HFFc6 (cell line): ENCODE measurements around the gene PFKP. TPM values are rescaled to one million over a fixed set of nuclear protein-coding genes. Genes with fewer than 3 reads are reported as not detected.

Experiments
- DNase-seq: peaks from one replicate; pipeline ENCODE4 v3.0.0-alpha.2; 2018
- H3K27ac Mint-ChIP-seq: 2 replicates; pipeline ENCODE4 v1.8.0; 2020; ENCODE audit warnings: mild to moderate bottlenecking, mixed read lengths
- H3K27me3 Mint-ChIP-seq: 2 replicates; pipeline ENCODE4 v1.8.0; 2021; ENCODE audit warnings: mild to moderate bottlenecking, moderate library complexity, mixed read lengths; ENCODE audit not compliant: insufficient read depth
- H3K36me3 Mint-ChIP-seq: 2 replicates; pipeline ENCODE4 v1.8.0; 2021; ENCODE audit warnings: low read depth, mixed read lengths
- H3K4me1 Mint-ChIP-seq: 2 replicates; pipeline ENCODE4 v1.8.0; 2020; ENCODE audit warnings: low read depth, mixed read lengths
- H3K4me3 Mint-ChIP-seq: 2 replicates; pipeline ENCODE4 v1.8.0; 2020; ENCODE audit warnings: mild to moderate bottlenecking, moderate library complexity, mixed read lengths
- H3K9me3 Mint-ChIP-seq: 2 replicates; pipeline ENCODE4 v1.8.0; 2020; ENCODE audit warnings: mild to moderate bottlenecking, mixed read lengths
- CTCF ChIP-seq: fragments of 200-600 bp; sonication (generic); IDR thresholded peaks from 2 replicates; pipeline ENCODE4 v1.5.0; 2021; ENCODE audit warnings: antibody characterized with exemption, mild to moderate bottlenecking
- total RNA-seq, 6 experiments: library from RNA; stranded (reverse); fragmentation: NEBNext Ultra II Directional; extraction: Animal tissue kit (Norgen Biotek cat#: 25700); gene quantifications; 2 replicates in 1 of 6; 3 replicates in 5 of 6; pipeline ENCODE4 v1.2.3, GENCODE V29; 2021

The PFKP gene
- total RNA-seq, 6 experiments from 2014 or later = 131 to 173 (median 161) TPM

DNA sequence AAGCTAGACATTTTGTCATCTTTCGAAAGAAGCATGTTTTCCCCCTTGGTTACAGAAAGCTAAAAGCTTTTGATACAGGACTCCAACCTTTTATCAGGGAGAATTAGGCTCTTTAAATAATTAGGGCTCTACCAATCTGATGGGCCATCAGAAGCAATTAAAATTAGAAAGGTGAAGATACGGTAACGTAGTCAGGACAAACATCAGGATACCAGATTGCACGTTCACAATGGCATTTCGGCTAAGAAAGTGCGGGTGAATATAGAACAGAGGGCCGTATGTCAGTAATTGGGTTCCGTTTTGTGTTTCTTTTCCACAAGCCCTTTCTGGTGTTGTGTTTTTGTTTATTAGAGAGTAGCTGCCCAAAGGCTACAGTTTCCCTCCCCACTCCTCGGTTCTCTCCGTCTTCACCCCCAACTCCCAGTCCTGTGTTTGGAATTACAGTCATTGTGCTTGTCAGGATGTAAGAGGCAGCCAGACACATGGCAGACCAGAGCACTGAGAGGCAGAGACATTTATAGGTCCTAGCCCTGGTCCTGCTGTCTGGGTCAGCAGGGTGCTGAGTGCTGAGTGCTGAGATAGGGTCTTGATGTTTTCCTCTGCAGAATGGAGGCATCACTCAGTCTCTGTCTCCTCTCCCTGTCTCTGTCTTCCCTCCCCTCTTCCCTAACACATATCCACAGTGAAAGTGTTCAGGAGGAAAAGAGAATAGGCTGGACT lies 5.5 kb downstream of the PFKP start:
- Mint-ChIP-seq H3K27me3 (no peaks in the 10 kb centered on the region; the same call in 1 of the 2 replicates), H3K4me1 (peaks cover 69% of the 10 kb centered on the region), H3K9me3 (no peaks in the 10 kb centered on the region), H3K27ac (peak overlapping the region; percentile 37), H3K36me3 (peaks cover 34% of the 10 kb centered on the region), H3K4me3 (no peak overlapping the region)
- TF ChIP-seq CTCF = no peak
- no peak for DNase-seq

DNA sequence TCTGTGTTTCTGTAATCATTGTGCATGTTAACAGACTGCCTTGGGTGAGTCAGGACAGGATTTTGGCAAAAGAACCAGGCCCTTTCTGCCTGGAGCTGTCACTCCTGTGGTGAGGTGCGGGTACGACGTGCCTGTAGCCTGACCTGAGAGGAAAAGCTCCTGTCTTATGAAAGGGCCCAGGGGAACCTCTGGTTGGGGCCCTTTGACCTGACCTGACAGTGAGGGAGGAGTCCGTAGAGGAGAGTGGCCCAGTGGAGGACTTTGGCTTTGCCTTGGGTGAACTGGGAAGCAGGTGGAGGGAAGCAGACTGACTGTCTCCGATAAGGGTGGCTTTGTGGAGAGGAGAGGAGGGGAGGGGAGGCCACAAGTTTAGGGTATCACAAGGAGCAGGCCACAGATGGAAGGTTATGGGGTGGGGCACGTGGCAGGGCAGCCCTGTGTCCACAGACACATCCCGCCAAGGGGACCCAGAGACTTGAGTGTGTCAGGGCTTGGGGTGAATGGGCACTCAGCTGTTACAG lies 6.9 kb downstream of the PFKP start:
- H3K27ac Mint-ChIP-seq = peak overlapping the region; percentile 43
- no peak for TF ChIP-seq CTCF
- H3K4me1 Mint-ChIP-seq = peaks cover 67% of the 10 kb centered on the region
- peaks cover 33% of the 10 kb centered on the region for H3K36me3 Mint-ChIP-seq
- no peak for DNase-seq
- H3K9me3 Mint-ChIP-seq = no peaks in the 10 kb centered on the region
- H3K4me3 Mint-ChIP-seq = no peak overlapping the region
- H3K27me3 Mint-ChIP-seq = no peaks in the 10 kb centered on the region; the same call in 1 of the 2 replicates

DNA sequence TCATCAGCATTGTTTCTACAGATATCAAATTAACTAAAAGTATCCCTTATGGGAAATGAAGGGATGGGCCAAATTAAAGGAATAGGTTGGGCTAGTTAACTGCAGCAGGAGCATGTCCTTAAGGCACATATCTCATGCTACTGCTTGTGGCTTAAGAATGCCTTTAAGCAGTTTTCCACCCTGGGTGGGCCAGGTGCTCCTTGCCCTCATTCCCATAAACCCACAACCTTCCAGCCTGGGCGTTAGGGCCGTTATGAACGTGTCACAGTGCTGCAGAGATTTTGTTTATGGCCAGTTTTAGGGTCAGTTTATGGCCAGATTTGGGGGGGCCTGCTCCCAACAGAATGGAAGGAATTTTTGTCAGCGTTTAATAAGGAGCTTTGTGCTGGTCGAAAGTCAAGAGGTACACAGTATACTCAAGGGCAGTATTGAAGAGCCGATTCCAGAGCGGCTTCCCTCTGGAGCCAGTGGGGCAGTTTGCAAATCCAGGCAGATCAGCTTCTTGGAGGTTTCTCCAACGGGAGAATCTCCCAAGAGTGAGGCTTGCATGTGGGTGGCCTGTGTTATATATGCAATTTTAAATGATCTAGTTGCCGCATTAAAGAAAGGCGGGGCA lies 7.7 kb downstream of the PFKP start:
- no peak overlapping the region for H3K4me3 Mint-ChIP-seq

GRCh38 chr10:3076138-3076537 lies 8.8 kb downstream of the PFKP start:
- Mint-ChIP-seq H3K9me3 (no peaks in the 10 kb centered on the region), H3K4me1 (peaks cover 48% of the 10 kb centered on the region), H3K27ac (no peak overlapping the region), H3K4me3 (no peak overlapping the region), H3K36me3 (peaks cover 22% of the 10 kb centered on the region), H3K27me3 (no peaks in the 10 kb centered on the region; the same call in 1 of the 2 replicates)
- no peak for DNase-seq
- no peak for TF ChIP-seq CTCF

More for the DNA sequence above, 7.7 kb downstream of the PFKP start:
- Mint-ChIP-seq H3K27me3 (no peaks in the 10 kb centered on the region; the same call in 1 of the 2 replicates), H3K36me3 (peaks cover 28% of the 10 kb centered on the region), H3K27ac (0 out of 2 replicates have a peak overlapping the region, but pooled peaks have one; percentile 5), H3K4me1 (peaks cover 58% of the 10 kb centered on the region), H3K9me3 (no peaks in the 10 kb centered on the region)
- DNase-seq = no peak
- TF ChIP-seq CTCF = no peak

DNA sequence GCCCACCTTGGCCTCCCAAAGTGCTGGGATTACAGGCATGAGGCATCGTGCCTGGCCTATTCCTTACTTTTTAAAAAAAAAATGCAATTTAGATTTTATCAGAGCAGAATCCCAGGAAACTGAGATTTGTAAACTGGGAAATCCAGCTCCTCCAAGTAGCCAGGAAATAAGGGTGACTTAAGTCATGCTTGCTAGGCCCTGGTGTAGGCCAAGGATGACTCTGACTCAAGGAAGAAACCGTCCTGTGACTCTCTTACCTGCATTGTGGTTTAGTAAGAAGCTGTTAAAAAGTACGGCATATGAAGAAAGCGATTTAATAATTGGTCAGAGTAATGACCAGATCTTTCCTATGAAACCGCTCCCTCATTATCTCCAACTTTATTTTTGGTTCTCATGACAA lies 10.2 kb downstream of the PFKP start:
- no peak overlapping the region for H3K4me3 Mint-ChIP-seq
- H3K9me3 Mint-ChIP-seq = no peaks in the 10 kb centered on the region
- TF ChIP-seq CTCF = no peak
- H3K27ac Mint-ChIP-seq = no peak overlapping the region
- peaks cover 34% of the 10 kb centered on the region for H3K4me1 Mint-ChIP-seq
- peaks cover 14% of the 10 kb centered on the region for H3K36me3 Mint-ChIP-seq
- DNase-seq = no peak
- H3K27me3 Mint-ChIP-seq = no peaks in the 10 kb centered on the region; the same call in 1 of the 2 replicates
